GM21390 (cell line): ENCODE measurements around the gene FBXO31.
"Not testable (repeated sequence)": the region's sequence is repeated elsewhere in the genome, so short reads cannot be mapped to it uniquely, and the experiment has no call there.

Experiments used
- ATAC-seq: cut with Tn5 transposase; IDR thresholded peaks from one replicate; pipeline ENCODE4 v1.9.1; 2021; ENCODE audit not compliant: unreplicated experiment

FBXO31 gene

DNA sequence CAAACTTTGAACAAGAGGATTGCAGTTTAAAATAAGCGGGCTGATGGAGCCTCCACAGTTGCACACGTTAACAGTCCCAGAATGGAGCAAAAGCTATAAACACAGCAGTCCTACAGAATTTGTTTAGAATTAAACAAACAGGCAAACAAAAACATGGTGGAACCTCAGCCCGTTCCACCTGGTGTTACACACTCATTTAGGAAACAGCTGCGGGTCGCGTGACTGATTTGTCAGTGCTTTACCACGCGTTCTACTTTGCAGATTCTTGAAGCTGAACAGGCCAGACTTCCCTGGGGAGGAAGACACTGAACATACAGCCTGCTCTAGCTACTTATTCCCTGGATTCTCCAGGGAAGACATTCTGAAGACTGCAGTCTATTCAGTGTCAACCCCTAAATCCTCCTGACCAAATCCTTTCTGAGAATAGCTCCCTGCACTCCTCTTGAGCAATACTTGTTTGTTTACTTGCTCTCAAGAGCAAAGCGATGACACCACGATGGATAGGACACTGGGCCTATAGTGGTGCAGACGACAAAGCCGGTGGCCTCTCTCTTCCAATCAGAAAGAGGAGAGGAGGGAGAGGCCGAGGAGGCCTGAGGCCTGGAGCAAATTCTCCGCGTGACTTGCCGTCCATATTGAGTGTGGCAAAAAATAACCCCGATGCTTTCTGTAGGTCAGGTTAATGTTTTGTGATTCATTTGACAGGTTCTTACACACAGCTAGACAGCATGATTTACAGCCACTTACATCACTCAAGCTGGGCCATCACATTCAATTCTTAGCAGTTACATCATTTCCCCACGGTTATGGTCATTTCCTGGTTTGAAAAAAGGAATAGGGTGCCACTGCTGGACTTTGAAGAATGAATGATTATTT, 4.6 kb upstream of the FBXO31 start:
- ATAC-seq = peak; percentile 47

DNA sequence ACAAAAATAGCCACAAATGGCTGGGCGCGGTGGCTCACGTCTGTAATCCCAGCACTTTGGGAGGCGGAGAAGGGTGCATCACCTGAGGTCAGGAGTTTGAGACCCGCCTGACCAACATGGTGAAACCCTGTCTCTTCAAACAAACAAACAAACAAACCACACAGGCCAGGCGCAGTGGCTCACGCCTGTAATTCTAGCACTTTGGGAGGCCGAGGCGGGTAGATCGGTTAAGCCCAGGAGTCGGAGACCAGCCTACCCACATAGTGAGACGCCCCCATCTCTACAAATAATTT, 1.2 kb upstream of the FBXO31 start:
- not testable (repeated sequence) for ATAC-seq

DNA sequence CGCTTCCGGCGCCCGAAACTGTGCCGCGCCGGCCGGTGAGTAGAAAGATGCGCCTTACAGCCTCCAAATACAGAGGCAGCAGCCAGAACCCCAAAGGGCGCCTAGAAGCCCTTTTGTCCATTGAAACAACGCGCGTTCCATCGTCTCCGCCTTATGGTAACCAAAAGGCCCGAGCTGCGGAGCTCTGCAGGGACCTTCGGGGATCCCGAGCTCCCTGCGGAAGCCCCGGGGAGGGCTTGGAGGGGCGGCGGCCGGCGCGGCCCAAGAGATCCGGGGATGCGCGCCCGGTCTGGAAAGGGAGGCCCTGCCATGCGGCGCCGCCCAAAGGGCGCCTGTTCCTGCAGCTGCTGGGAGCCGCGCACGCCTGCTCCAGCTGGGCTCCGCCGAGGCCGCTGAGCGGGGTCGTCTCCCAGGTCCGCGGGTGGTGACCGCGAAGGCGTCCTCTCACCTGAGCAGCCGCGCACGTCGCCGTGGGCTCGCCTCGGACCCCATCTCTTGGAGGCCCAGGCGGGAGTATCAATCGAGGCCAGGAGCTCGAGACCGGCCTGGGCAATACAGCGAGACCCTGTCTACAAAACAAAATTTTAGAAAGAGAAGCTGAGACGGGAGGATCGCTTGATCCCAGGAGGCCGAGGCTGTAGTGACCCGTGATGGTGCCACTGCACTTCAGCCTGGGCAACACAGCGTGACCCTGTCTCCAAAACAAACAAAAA, 742 bp upstream of the FBXO31 start:
- ATAC-seq = peak; percentile 14

DNA sequence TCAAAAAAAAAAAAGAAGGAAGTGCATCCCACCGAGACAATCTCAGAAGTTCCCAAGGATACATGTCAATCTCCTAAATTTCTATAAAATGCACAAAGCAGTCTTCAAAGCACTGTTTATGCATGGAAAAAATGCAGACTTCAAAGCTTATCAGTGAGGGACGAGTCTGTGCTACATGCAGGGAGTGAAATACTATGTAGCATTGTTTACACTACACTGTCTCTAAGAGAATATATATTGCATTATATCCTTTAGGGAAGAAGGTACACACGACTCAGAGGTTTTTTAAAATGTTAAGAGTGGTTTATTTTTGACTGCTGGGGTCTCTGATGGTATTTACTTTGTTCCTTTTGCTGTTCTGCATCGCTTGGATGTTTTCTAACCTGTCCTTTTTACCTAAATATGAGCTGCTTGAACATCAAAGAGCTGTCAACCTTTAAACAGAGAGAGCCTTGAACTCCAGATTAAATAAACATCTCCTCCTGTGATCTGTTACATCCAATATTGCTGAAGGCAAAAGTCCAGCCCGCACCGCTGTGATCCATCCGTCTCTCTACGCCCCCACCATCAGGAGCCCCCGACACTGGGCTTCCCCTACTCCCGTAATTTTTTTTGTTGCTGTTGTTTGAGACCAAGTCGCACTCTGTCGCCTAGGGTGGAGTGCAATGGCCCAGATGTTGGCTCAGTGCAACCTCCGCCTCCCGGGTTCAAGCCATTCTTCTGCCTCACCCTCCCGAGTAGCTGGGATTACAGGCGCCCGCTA, 1.4 kb downstream of the FBXO31 start:
- no peak for ATAC-seq

DNA sequence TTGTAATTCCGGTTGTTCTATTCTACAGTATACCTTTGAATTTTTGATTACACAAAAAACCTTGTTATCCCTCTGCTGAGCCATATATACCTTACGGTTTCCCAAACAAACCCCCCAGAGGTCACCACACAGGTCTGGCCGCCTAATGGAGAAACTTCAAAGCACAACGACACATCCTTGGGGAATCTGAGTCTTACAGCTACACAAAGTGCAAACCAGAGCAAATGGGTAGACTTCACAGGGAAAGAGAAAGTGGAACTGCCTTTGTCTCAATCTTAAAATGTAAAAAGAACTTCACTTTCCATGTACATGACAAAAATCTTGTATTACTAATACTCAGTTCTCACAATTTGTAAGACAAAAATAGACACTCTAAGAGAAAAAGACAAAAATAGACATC, 2.7 kb downstream of the FBXO31 start:
- no peak for ATAC-seq

DNA sequence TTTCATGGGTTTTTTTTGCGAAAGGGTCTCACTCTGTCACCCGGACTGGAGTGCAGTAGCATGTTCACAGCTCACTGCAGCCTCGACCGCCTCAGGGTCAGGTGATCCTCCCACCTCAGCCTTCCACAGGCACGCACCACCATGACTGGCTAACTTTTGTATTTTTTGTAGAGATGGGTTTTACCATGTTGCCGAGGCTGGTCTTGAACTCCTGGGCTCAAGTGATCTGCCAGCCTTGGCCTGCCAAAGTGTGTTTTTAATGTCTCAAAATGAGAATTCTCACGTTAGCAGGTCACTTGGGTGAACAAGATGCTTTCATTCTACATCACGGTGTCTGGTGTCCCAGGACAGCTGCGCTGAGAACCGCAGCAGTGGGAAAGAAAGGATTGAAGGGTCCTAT, 3.2 kb downstream of the FBXO31 start:
- ATAC-seq = no peak

DNA sequence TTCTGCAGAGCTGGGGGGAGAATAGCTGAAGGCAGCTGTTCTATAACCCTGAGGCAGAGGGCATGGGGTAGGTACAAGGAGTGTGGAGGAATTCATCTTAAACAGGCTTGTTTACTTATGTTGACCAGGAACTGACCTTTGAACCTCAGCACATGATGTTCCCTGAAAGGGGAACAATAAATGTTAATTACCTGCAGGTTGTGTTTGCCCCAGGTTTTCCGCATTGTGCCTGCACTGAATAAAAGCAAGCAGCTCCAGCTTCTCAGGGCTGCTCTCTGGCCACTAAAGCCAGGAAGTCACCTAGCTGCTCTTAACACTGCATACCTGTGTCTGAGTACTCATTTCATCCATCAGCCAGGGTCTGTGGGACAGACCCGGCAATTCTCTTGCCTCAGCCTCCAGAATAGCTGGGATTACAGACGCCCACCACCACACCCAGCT, 4.2 kb downstream of the FBXO31 start:
- ATAC-seq = not testable (repeated sequence)

DNA sequence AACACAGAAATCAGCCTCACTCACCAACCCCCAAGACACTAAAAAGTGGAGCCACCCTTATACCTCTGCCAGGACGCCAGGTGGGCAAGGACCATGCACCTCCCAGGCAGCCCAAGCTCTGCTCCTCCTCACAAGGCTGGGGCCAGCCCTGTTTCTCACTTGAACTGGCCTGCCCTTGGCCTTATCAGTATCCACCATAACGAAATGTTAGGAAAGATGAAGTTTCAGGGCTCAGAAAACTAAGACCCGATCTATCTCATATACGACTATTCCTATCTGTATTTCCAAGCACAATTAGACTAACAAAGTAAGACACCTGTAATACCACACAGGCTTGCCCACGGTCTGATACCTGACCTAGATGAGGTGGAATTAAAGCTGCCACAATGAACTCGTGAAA, 6.9 kb downstream of the FBXO31 start:
- ATAC-seq = no peak

DNA sequence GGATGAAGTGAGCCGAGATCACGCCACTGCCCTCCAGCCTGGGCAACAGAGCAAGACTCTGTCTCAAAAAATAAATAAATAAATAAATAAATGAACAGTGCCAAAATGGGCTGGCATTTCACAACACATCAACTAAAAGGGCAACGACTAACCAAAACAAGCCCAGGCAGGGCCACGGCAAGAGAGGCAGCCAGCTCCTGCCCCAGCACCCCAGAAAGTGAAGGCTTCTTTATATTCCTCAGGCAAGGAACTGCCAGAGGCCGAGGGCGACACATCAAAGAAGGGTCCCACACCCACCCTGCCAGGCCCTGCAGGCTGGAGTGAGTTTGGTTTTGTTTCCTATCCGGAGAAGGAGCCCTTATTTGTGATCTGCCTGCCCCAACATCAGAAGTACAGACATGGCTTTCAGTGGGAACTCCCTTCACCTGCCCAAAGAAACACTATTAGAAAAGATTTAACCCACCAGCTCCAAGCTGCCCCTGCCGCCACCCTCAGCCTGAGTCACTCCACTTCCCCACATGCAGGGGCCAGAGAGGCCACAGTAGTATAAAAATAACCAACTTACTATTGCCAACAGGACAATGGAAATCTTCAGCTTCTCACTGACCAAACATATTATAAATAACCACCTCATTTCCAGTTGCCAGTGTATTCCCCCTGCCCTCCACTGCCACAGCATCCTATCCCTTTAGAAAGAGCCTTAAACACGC, 8.0 kb downstream of the FBXO31 start:
- no peak for ATAC-seq

DNA sequence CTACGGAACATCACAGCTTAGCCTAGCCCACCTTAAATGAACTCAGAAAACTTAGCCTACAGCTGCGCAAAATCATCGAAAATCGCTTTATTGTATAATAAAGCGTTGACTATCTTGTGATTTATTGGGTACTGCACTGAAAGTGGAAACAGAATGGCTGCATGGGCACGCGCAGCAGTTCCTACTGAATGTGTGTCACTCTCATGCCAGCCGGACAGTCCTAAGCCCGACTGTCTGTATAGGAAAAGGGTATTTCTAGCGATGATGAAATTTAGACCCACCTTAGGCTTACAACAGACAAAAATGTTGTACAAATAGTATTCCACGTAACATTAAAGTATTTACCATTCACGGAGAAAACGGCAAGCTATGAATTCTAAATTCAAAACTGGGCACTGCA, 9.3 kb downstream of the FBXO31 start:
- ATAC-seq = no peak

DNA sequence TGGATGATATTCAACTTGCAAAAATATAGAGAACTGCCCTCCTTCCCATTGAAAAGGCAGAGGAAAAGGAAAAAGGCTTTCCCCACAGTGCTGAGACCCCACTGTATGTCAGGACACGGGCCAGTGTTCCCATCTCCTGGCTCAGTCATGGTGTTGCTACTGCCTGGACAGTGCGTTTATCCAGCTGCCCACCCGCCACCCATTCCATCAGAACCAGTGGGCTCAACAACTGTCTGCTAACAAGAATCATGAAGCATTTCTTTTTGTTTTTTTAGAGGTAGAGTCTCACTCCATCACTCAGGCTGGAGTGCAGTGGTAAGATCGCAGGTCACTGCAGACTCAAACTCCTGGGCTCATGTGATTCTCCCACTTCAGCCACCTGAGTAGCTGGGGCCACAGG, 11.3 kb downstream of the FBXO31 start:
- no peak for ATAC-seq

DNA sequence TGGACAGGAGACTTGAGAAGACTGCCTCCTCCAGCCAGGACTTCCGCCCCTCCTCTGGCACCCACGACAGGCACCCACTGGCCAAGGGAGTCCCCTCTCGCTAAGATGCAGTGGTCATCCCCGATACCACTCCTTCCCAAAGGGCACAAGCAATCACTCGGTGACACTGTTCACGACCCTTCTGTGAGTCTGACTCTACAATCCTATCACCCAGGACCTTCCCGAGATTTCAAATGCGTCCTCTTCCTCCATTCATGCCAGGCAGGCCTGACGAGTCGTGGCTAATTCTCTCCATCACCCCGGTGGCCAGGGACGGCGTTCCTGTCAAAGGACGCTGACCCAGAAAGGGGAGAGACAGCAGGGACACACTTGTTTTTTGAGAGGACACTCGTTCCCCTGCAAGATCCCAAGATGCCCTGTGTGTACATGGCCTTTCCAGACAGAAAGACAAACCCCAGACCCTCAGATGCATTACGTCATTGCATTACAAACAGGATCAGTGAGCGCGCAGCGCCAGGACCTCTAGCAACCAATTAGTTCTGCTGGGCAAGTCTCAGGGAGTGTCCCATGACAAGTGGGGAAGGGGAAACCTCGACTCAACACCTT, 12.2 kb downstream of the FBXO31 start:
- ATAC-seq = no peak

DNA sequence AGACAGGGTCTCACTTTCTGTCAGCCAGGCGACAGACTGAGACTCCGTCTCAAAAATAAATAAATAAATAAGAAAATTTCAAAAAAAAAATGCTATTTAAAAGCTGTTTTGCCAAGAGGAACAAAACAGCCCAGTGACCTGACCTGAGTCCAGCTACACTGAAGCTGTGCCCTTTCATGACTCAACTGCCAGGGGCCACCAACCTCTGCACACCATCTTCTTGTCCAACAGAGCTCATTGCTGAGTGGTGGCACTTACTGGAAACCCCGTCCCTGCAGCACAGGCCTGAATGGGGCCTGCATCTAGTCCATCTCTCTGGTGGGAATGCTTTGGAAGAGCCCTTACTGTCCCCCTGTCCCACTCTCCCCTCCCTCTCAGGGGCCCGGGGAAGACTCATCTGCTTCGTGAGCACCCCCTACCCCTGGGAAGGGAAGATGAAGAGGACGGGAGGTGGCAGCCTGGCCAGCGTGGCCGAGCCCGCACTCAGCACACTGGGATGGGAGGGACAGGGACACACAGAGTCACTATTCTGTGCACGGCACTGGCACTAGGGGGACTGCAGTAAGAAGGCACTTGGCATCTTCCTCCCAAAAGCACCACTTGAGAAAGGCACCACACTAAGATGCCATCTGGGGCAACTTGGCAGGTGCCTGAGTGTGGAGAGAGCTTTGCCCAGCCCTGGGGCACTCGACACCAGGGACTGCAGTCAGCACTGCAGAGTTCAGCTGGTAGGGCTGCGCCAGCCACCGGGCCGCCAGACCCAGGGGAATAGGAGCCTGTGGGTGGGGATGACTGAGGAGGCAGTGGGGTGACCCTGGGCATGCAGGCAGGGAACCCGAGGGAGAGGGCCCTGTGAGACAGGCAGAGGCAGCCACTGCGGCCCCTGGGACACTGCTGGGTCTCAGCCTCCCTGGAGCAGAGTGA, 13.5 kb downstream of the FBXO31 start:
- ATAC-seq = no peak

DNA sequence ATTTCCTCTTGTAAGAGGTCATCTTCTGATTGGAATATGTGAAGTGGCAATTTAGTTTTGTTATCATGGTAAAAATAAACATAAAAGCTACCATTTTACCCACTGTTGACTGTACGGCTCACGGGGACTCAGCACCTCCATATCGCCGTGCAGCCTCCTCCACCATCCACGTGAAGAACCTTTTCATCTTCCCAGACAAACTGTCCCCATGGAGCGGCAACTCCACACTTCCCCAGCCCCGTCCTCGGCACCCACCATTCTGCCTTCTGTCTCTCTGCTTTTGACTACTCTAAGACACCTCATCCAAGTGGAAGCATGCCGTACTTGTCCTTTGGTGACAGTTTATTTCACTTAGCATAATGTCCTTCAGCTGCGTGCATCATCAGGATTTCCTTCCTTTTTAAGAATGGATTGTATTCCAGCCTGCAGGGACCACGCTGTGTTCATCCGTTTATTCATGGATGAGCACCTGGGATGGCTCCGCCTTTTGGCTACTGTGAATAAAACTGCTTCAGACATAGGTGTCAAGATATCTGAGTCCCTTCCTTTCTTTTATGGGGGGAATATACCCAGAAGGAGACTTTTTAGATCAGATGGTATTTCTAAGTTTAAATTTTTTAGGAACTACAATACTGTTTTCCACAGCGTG, 14.3 kb downstream of the FBXO31 start:
- ATAC-seq = no peak

DNA sequence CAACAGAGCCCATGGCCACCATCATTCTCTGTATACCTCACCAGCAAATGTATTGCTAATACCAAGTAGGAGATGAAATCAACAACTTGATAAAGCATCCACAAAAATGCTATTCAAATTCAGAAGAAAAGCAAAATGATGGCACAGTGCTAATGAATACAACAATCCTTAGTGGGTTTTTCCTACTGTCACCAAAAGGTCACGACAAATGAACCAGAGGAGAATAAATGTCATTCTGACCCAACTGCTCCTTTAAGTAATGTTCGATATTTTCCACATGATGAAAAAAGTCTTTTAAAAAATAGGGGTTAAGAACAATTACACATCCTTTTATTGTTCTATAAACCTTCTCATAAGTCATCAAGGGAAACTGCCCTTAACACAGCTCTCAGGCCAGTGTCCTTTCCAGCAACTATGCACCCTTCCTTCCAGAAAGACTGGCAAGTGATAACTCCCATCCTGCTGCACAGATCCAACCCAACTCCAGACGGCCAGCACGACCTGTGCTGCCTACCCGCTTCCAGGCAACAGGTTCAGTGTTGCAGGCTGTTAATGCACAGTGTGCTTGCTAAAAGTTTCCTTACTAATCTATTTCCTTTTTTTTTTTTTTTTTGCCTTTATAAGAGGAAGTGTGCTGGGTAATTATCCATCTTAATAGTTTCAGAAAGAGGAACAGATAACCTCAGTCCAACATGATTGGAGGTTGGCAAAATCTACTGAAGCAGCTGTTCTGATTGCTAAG, 15.4 kb downstream of the FBXO31 start:
- ATAC-seq = no peak

DNA sequence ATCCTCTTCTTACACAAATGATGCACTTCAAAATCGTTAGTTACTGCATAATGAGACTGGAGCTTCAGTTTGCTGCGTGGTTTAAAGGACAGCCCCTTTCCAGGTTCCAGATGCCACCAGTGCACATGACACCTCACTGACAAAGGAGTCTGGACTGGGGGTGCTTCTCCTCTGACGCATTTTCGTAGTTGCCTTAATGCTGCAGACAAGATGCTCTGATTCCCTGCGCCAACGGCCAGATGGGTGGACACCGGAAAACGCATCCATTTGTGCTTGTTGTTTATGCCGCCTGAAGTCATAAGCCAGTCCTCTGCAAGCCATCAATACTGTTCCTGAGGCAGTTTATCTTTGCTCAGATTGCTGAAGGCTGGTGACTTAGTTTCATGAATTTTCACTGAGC, 16.0 kb downstream of the FBXO31 start:
- ATAC-seq = no peak

DNA sequence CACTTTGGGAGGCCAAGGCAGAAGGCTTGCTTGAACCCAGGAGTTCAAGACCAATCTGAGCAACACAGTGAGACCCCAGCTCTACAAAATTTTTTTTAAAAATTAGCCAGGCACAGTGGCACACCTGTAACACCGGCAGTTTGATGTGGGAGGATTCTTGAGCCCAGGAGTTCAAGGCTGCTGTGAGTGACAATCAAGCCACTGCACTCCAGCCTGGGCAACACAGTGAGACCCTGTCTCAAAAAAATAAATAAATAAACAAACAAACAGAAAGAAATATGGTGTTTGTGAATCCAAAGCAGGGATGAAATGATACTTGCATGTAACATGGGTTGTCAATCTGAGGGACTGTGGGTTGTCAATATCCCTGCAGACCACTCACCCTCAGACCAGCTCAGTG, 16.6 kb downstream of the FBXO31 start:
- no peak for ATAC-seq

DNA sequence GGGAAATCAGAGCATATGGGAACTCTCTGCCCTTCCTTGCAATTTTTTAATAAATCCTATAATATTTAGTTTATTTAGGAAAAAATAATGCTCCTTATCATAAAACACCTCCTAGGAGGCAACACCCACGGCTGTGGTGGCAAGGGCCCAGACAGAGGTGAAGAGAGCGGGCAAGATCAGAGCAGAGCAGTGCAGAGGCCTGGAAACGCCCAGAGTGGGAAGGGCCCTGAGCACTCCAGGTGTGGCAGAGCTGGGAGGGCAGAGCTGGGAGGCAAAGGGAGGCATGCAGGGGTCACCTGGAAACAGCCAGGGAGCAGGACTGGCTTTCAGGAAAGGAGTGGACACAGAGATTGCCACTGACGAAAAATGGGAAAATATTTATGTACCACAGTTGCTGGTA, 17.3 kb downstream of the FBXO31 start:
- ATAC-seq = no peak
